Endothelial cell of umbilical vein (primary cell): Measurements from ENCODE around the gene PPM1J. TPM values are rescaled to one million over a fixed set of nuclear protein-coding genes. Genes with fewer than 3 reads are reported as not detected.

Source experiments
- BruUV-seq: library from RNA; stranded (reverse); fragments of 400-500 nt; replicated peaks from 2 replicates; lab custom pipeline; 2021; lab: Mats Ljungman, UMichigan
- CTCF ChIA-PET: fragments of 300-600, 350-600 bp; sonication (Branson Sonifier 250); formaldehyde crosslinking; loops from one replicate; lab custom pipeline; 2021; ENCODE audit warnings: antibody characterized with exemption, inconsistent platforms; lab: Charles Lee
- POLR2A ChIA-PET: fragments of 300-600, 350-600 bp; sonication (Branson Sonifier 250); formaldehyde crosslinking; loops from one replicate; lab custom pipeline; 2021; ENCODE audit warnings: antibody characterized with exemption, inconsistent platforms; lab: Charles Lee
- DNase-seq: peaks from one replicate; pipeline ENCODE4 v3.0.0-alpha.2; 2011; ENCODE audit warnings: low read depth, low spot score
- FAIRE-seq: peaks from 2 replicates; lab custom pipeline; 2011; peaks lifted over from hg19 to GRCh38; lab: Jason Lieb, UNC
- H2AFZ ChIP-seq: 2 replicates; pipeline ENCODE4 v1.6.0; 2012; ENCODE audit warnings: low read depth, low read length, control low read depth, inconsistent platforms
- H3K27ac ChIP-seq: 2 replicates; pipeline ENCODE4 v1.5.1; 2011; ENCODE audit warnings: low read depth, mild to moderate bottlenecking, control low read depth, low read length, moderate library complexity; ENCODE audit not compliant: insufficient read depth
- H3K27me3 ChIP-seq, 2 experiments: 2 replicates each; pipeline versions ENCODE4 v1.6.0 to v1.6.1; 2011; ENCODE audit warnings: low read length in 2 of 2, mixed read lengths in 1 of 2; ENCODE audit not compliant: control insufficient read depth in 2 of 2, insufficient read depth in 2 of 2
- H3K36me3 ChIP-seq, 2 experiments: 2 replicates in 1 of 2; 3 replicates in 1 of 2; pipeline ENCODE4 v1.5.1; 2011; ENCODE audit warnings: low read length in 2 of 2, mild to moderate bottlenecking in 1 of 2, moderate library complexity in 1 of 2; ENCODE audit not compliant: control insufficient read depth in 2 of 2, insufficient read depth in 2 of 2; ENCODE audit errors: extremely low read depth in 1 of 2
- H3K4me1 ChIP-seq: 3 replicates; pipeline ENCODE4 v1.5.1; 2011; ENCODE audit warnings: mild to moderate bottlenecking, low read length; ENCODE audit not compliant: control insufficient read depth, insufficient read depth; ENCODE audit errors: extremely low read depth
- H3K4me2 ChIP-seq: 2 replicates; pipeline ENCODE4 v1.6.1; 2011; ENCODE audit warnings: low read length, control low read depth, mixed read lengths; ENCODE audit not compliant: insufficient read depth
- H3K4me3 ChIP-seq, 3 experiments: fragments of 200-600 bp in 1 of 3; sonication (generic), shearing (Covaris generic) in 1 of 3; replicated peaks in 1 of 3; 2 replicates each; pipeline ENCODE4 v1.5.1; 2011 to 2016; ENCODE audit warnings: control low read depth in 3 of 3, low read length in 3 of 3, mild to moderate bottlenecking in 2 of 3, inconsistent platforms in 1 of 3, low read depth in 1 of 3, moderate library complexity in 1 of 3; ENCODE audit not compliant: insufficient read depth in 1 of 3
- H3K79me2 ChIP-seq: 2 replicates; pipeline ENCODE4 v1.6.0; 2012; ENCODE audit warnings: low read length, inconsistent platforms; ENCODE audit not compliant: control insufficient read depth, insufficient read depth
- H3K9ac ChIP-seq: replicated peaks from 2 replicates; pipeline ENCODE3; 2011; ENCODE audit warnings: low read length, control low read depth; ENCODE audit not compliant: insufficient read depth; ENCODE audit errors: extremely low read depth
- H3K9me1 ChIP-seq: replicated peaks from 3 replicates; pipeline ENCODE4 v1.6.0; 2011; ENCODE audit warnings: mild to moderate bottlenecking, low read length; ENCODE audit not compliant: control insufficient read depth, insufficient read depth; ENCODE audit errors: extremely low read depth
- H3K9me3 ChIP-seq: replicated peaks from 2 replicates; pipeline ENCODE4 v1.5.1; 2012; ENCODE audit warnings: low read length, inconsistent platforms; ENCODE audit not compliant: control insufficient read depth, insufficient read depth
- H4K20me1 ChIP-seq: replicated peaks from 2 replicates; pipeline ENCODE3; 2011; ENCODE audit warnings: mild to moderate bottlenecking, low read length; ENCODE audit not compliant: control insufficient read depth, insufficient read depth; ENCODE audit errors: extremely low read depth
- CTCF ChIP-seq, 2 donors: IDR thresholded peaks; 1 replicate in 1 of 2; 2 replicates in 1 of 2; pipeline ENCODE4 v1.5.1; 2011; ENCODE audit warnings: low read length in 2 of 2, mild to moderate bottlenecking in 2 of 2, moderate library complexity in 2 of 2, control low read depth in 1 of 2, inconsistent platforms in 1 of 2, low read depth in 1 of 2; ENCODE audit not compliant: insufficient read depth in 1 of 2; ENCODE audit errors: extremely low read depth in 1 of 2
- EZH2 ChIP-seq: IDR thresholded peaks from 2 replicates; pipeline ENCODE4 v1.6.1; 2012; ENCODE audit warnings: borderline replicate concordance, low read depth, mild to moderate bottlenecking, moderate library complexity, low read length, inconsistent platforms; ENCODE audit not compliant: severe bottlenecking
- FOS ChIP-seq: IDR thresholded peaks from 2 replicates; pipeline ENCODE4 v1.6.1; 2011; ENCODE audit warnings: mild to moderate bottlenecking, low read length, moderate library complexity, borderline replicate concordance; ENCODE audit not compliant: insufficient read depth
- GATA2 ChIP-seq: IDR thresholded peaks from 2 replicates; pipeline ENCODE4 v1.7.0; 2011; ENCODE audit warnings: low read depth, mild to moderate bottlenecking, moderate library complexity, mixed read lengths, low read length; ENCODE audit not compliant: insufficient read length, insufficient read depth
- JUN ChIP-seq: IDR thresholded peaks from 2 replicates; pipeline ENCODE4 v1.6.1; 2011; ENCODE audit warnings: borderline replicate concordance, low read depth; ENCODE audit not compliant: insufficient read length, insufficient read depth
- MAX ChIP-seq: IDR thresholded peaks from 2 replicates; pipeline ENCODE4 v1.6.1; 2011; ENCODE audit not compliant: insufficient read depth, insufficient read length
- MYC ChIP-seq: IDR thresholded peaks from one replicate; pipeline ENCODE4 v1.6.1; 2011; ENCODE audit warnings: mild to moderate bottlenecking, low read depth, low read length
- POLR2A ChIP-seq: IDR thresholded peaks from 2 replicates; pipeline ENCODE4 v1.6.1; 2012; ENCODE audit warnings: low read depth, mild to moderate bottlenecking, control low read depth, low read length
- POLR2AphosphoS5 ChIP-seq: IDR thresholded peaks from 2 replicates; pipeline ENCODE4 v1.6.1; 2012; ENCODE audit warnings: low read depth, mild to moderate bottlenecking, control low read depth, low read length, moderate library complexity; ENCODE audit not compliant: insufficient read depth
- dilution Hi-C: fragments of 300-500 bp; cut with MboI; formaldehyde crosslinking; loops from one replicate; pipeline ENCODE4 v1.15.0; 2019; ENCODE audit warnings: low sequenced_read_pairs; ENCODE audit not compliant: extremely low pct_ligation_motif_present
- intact Hi-C: fragments of 100-400 bp; cut with micrococcal nuclease; formaldehyde crosslinking; loops from one replicate; pipeline ENCODE4 v1.10.0; 2022
- polyA plus RNA-seq, 4 experiments: library from polyadenylated mRNA; depleted of rRNA in 3 of 4; stranded (reverse) in 3 of 4; unstranded in 1 of 4; fragments of >200 nt; gene quantifications; 2 replicates each; pipeline versions ENCODE4 v1.2.1 to v1.2.3, GENCODE V29; 2011 to 2012; ENCODE audit warnings: missing spikeins in 1 of 4
- total RNA-seq: library from RNA; stranded (reverse); gene quantifications from 2 replicates; pipeline ENCODE4 v1.2.3, GENCODE V29; 2021

Gene PPM1J
- total and polyA plus RNA-seq, 2 donors (not counting 3 experiments of a cell fraction or from before 2014, with no cell fraction given), result 1.7 to 3.1 TPM

GRCh38 chr1:112704934-112705627 lies 10.1 kb downstream of the PPM1J start:
- H3K27ac ChIP-seq, result peak overlapping the region; percentile 88
- H3K9ac ChIP-seq, result peak overlapping the region; percentile 96
- TF ChIP-seq GATA2 (peak; percentile 33), MYC (no peak), FOS (peak; percentile 88), POLR2A (peak; percentile 97), JUN (peak; percentile 22), POLR2AphosphoS5 (peak; percentile 89), CTCF (IDR thresholded peaks at IDR 0.05; ENCODE audit: extremely low read depth in 1 of 2, insufficient read depth in 1 of 2, low read depth in 1 of 2, low read length in 2 of 2) (no peak), EZH2 (no peak), MAX (peak; percentile 34)
- peaks cover 48% of the 10 kb centered on the region for H3K79me2 ChIP-seq
- intact Hi-C loops (loop anchor here (1.0 to 5.0 kb wide), 5 partner anchors 31 to 1052 kb away; partner anchors contain the start of genes CAPZA1, MOV10, PHTF1 and ST7L), dilution Hi-C loops (no loop called here)
- no peaks in the 10 kb centered on the region for H3K27me3 ChIP-seq
- peaks cover 12 to 14% of the 10 kb centered on the region in 2 experiments for H3K36me3 ChIP-seq
- H3K4me1 ChIP-seq, result peaks cover 60% of the 10 kb centered on the region
- H3K4me3 ChIP-seq, result peak overlapping the region; percentile 81 to 90 (median 89)
- peak overlapping the region; percentile 83 for H3K4me2 ChIP-seq
- CTCF ChIA-PET, result interaction anchor here (0.7 to 2.5 kb wide), 9 partner anchors 10 to 406 kb away, joined by 3 to 15 read pairs (median 4); partner anchors contain the start of genes LRIG2, MOV10 and PPM1J
- peak; percentile 97 for DNase-seq
- BruUV-seq, result no TSS peak
- POLR2A ChIA-PET, result interaction anchor here (0.6 to 2.2 kb wide), 7 partner anchors 10 to 1098 kb away, joined by 3 to 19 read pairs (median 4); partner anchors contain the start of genes MOV10 and PPM1J
- no peaks in the 10 kb centered on the region for H3K9me3 ChIP-seq
- H3K9me1 ChIP-seq, result no peaks in the 10 kb centered on the region
- H4K20me1 ChIP-seq, result no peaks in the 10 kb centered on the region
- H2AFZ ChIP-seq, result no peak overlapping the region
- peak; percentile 100 for FAIRE-seq
